Anterior cingulate cortex (tissue), 58 donors: ENCODE results near the gene UTP25.

ENCODE experiments used
- DNase-seq, 58 donors: peaks; one replicate each; lab custom pipeline; 2025; lab: John Stamatoyannopoulos, UW

Gene UTP25

GRCh38 chr1:209805341-209805781 is 22.4 kb upstream of the UTP25 start:
- DNase-seq: no peak

GRCh38 chr1:209805875-209806760 is 21.7 kb upstream of the UTP25 start, which contains the start of gene IRF6:
TSS of gene IRF6 (minus strand) at chr1:209806142. CDS start at chr1:209801413, 4,729 bp downstream.
- peak in 2 of 58 donors; percentile 3 to 10 for DNase-seq

- DNase-seq: no peak
Observed at GRCh38 chr1:209807509-209807908, 20.3 kb upstream of the UTP25 start.

- DNase-seq: no peak
Observed at GRCh38 chr1:209808059-209808581, 19.7 kb upstream of the UTP25 start.

- DNase-seq: no peak
Observed at GRCh38 chr1:209809611-209810010, 18.2 kb upstream of the UTP25 start.

GRCh38 chr1:209810783-209811182 is 17.0 kb upstream of the UTP25 start:
- no peak for DNase-seq

- no peak for DNase-seq
Observed at GRCh38 chr1:209813902-209814301, 13.9 kb upstream of the UTP25 start.

GRCh38 chr1:209815490-209815889 is 12.3 kb upstream of the UTP25 start:
- no peak for DNase-seq

GRCh38 chr1:209815931-209816341 is 11.8 kb upstream of the UTP25 start:
- no peak for DNase-seq

GRCh38 chr1:209816923-209817322 is 10.8 kb upstream of the UTP25 start:
- no peak for DNase-seq

GRCh38 chr1:209817691-209818090 is 10.1 kb upstream of the UTP25 start:
- DNase-seq: no peak

- DNase-seq: no peak
Observed at GRCh38 chr1:209819058-209819457, 8.7 kb upstream of the UTP25 start.

- no peak for DNase-seq
Observed at GRCh38 chr1:209820986-209821385, 6.8 kb upstream of the UTP25 start.

- DNase-seq: no peak
Observed at GRCh38 chr1:209822706-209823105, 5.1 kb upstream of the UTP25 start.

GRCh38 chr1:209823143-209824041 is 4.4 kb upstream of the UTP25 start:
- DNase-seq: peak in 1 of 58 donors; percentile 19

- no peak for DNase-seq
Observed at GRCh38 chr1:209825591-209826434, 2.0 kb upstream of the UTP25 start.

- DNase-seq: no peak
Observed at GRCh38 chr1:209829716-209830115, 1.9 kb downstream of the UTP25 start.

- no peak for DNase-seq
Observed at GRCh38 chr1:209830722-209831121, 3.0 kb downstream of the UTP25 start.

GRCh38 chr1:209831615-209832014 is 3.8 kb downstream of the UTP25 start:
- DNase-seq: no peak

GRCh38 chr1:209835782-209836298 is 8.1 kb downstream of the UTP25 start:
- no peak for DNase-seq
